Suprapubic skin (tissue), 4 donors: ENCODE measurements around the gene PRDM10. TPM values are rescaled to one million over a fixed set of nuclear protein-coding genes. Genes with fewer than 3 reads are reported as not detected.

ENCODE experiments used
- DNase-seq, 2 donors: peaks; one replicate each; pipeline ENCODE4 v3.0.0-alpha.2; 2019; ENCODE audit warnings: low spot score in 2 of 2
- H3K27ac ChIP-seq: fragments of 200-600 bp; sonication (generic); one replicate; pipeline ENCODE4 v1.5.1; 2019
- H3K27me3 ChIP-seq: fragments of 200-600 bp; sonication (generic); one replicate; pipeline ENCODE4 v1.5.1; 2019
- H3K36me3 ChIP-seq: fragments of 200-600 bp; sonication (generic); one replicate; pipeline ENCODE4 v1.5.1; 2019
- H3K4me1 ChIP-seq: fragments of 200-600 bp; sonication (generic); one replicate; pipeline ENCODE4 v1.5.1; 2019
- H3K4me3 ChIP-seq: fragments of 200-600 bp; sonication (generic); one replicate; pipeline ENCODE4 v1.5.1; 2019; ENCODE audit warnings: mild to moderate bottlenecking
- H3K9me3 ChIP-seq: fragments of 200-600 bp; sonication (generic); one replicate; pipeline ENCODE4 v1.5.1; 2019
- EP300 ChIP-seq: sonication (generic); formaldehyde crosslinking; IDR thresholded peaks from one replicate; pipeline ENCODE4 v1.6.1; 2017; ENCODE audit warnings: antibody characterized with exemption
- POLR2A ChIP-seq, 2 donors: fragments of 450-650 bp; IDR thresholded peaks; one replicate each; pipeline ENCODE4 v1.6.1; 2017; ENCODE audit warnings: antibody characterized with exemption in 2 of 2, mild to moderate bottlenecking in 2 of 2, moderate library complexity in 2 of 2
- POLR2AphosphoS5 ChIP-seq, 3 donors: sonication (generic); formaldehyde crosslinking; IDR thresholded peaks; one replicate each; pipeline ENCODE4 v1.6.1; 2017; ENCODE audit warnings: antibody characterized with exemption in 3 of 3
- WGBS: methylation state at CpG from one replicate; pipeline ENCODE4 v1.1.5; 2018; 5-methylcytosine and 5-hydroxymethylcytosine counted together
- total RNA-seq, 4 donors: library from RNA; depleted of rRNA; stranded (reverse); fragments of >200 nt; gene quantifications; one replicate each; pipeline ENCODE4 v1.1.0, GENCODE V29; 2016
- TF ChIP-seq, protein P1 (sequence below), 2 donors: fragments of 200-600 bp in 1 of 2; fragments of 450-650 bp in 1 of 2; sonication (generic) in 1 of 2; IDR thresholded peaks; one replicate each; pipeline ENCODE4 v1.5.1; 2016 to 2019; ENCODE audit warnings: antibody characterized with exemption in 2 of 2, mild to moderate bottlenecking in 1 of 2, moderate library complexity in 1 of 2

The PRDM10 gene
- total RNA-seq, 4 donors from 2014 or later, result 11.4 to 49.8 (median 13.4) TPM

DNA sequence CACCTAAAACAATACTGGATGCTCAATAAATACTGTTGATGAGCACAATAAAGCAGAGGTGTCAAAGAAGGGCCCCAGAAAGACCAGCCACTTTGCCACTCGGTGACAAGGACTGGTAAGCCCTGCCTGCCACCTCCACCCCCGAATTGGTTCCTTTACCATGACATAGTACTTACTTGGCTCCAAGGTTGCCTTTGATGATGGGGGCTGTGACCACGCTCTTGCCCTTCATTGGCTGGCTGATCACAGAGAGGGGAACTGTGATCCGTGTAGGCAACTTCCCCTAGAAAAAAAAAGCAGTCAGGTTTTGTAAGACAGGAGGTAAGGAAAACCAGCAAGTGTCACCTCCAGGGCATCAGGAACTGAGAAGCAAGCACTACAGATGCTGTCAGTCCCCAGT lies 136.9 kb downstream of the PRDM10 start:
- peaks cover 12% of the 10 kb centered on the region for H3K4me1 ChIP-seq
- peaks cover 78% of the 10 kb centered on the region for H3K36me3 ChIP-seq
- no peak overlapping the region for H3K4me3 ChIP-seq
- 87% methylated on average over 4 of the region's 4 CpGs for WGBS
- no peaks in the 10 kb centered on the region for H3K27me3 ChIP-seq
- H3K27ac ChIP-seq, result no peak overlapping the region
- no peak for DNase-seq
- TF ChIP-seq POLR2A (IDR thresholded peaks at IDR 0.05), result no peak
- TF ChIP-seq POLR2AphosphoS5 (IDR thresholded peaks at IDR 0.05), result no peak
- TF ChIP-seq, protein P1, sequence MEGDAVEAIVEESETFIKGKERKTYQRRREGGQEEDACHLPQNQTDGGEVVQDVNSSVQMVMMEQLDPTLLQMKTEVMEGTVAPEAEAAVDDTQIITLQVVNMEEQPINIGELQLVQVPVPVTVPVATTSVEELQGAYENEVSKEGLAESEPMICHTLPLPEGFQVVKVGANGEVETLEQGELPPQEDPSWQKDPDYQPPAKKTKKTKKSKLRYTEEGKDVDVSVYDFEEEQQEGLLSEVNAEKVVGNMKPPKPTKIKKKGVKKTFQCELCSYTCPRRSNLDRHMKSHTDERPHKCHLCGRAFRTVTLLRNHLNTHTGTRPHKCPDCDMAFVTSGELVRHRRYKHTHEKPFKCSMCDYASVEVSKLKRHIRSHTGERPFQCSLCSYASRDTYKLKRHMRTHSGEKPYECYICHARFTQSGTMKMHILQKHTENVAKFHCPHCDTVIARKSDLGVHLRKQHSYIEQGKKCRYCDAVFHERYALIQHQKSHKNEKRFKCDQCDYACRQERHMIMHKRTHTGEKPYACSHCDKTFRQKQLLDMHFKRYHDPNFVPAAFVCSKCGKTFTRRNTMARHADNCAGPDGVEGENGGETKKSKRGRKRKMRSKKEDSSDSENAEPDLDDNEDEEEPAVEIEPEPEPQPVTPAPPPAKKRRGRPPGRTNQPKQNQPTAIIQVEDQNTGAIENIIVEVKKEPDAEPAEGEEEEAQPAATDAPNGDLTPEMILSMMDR (IDR thresholded peaks at IDR 0.05), result no peak
- TF ChIP-seq EP300, result no peak
- H3K9me3 ChIP-seq, result no peaks in the 10 kb centered on the region

GRCh38 chr11:129864811-129865210 lies 137.8 kb downstream of the PRDM10 start:
- no peak overlapping the region for H3K4me3 ChIP-seq
- no peak for DNase-seq
- 74% methylated on average over 5 of the region's 5 CpGs for WGBS
- no peaks in the 10 kb centered on the region for H3K27me3 ChIP-seq
- TF ChIP-seq, protein P1 (IDR thresholded peaks at IDR 0.05), result no peak
- TF ChIP-seq POLR2A (IDR thresholded peaks at IDR 0.05), result no peak
- no peak for TF ChIP-seq POLR2AphosphoS5 (IDR thresholded peaks at IDR 0.05)
- TF ChIP-seq EP300, result no peak
- no peaks in the 10 kb centered on the region for H3K9me3 ChIP-seq
- peaks cover 76% of the 10 kb centered on the region for H3K36me3 ChIP-seq
- no peak overlapping the region for H3K27ac ChIP-seq
- H3K4me1 ChIP-seq, result peaks cover 12% of the 10 kb centered on the region

GRCh38 chr11:129861702-129862522 lies 140.7 kb downstream of the PRDM10 start:
- peaks cover 12% of the 10 kb centered on the region for H3K4me1 ChIP-seq
- peak overlapping the region; percentile 49 for H3K27ac ChIP-seq
- no peaks in the 10 kb centered on the region for H3K27me3 ChIP-seq
- no peak overlapping the region for H3K4me3 ChIP-seq
- H3K36me3 ChIP-seq, result peaks cover 63% of the 10 kb centered on the region
- H3K9me3 ChIP-seq, result no peaks in the 10 kb centered on the region
- WGBS, result 48% methylated on average over 16 of the region's 16 CpGs
- TF ChIP-seq POLR2A (IDR thresholded peaks at IDR 0.05), result no peak
- TF ChIP-seq, protein P1 (IDR thresholded peaks at IDR 0.05), result no peak
- no peak for TF ChIP-seq POLR2AphosphoS5 (IDR thresholded peaks at IDR 0.05)
- TF ChIP-seq EP300, result no peak
- no peak for DNase-seq

GRCh38 chr11:129856036-129856435 lies 146.6 kb downstream of the PRDM10 start:
- DNase-seq, result no peak
- TF ChIP-seq EP300, result no peak
- TF ChIP-seq POLR2A (IDR thresholded peaks at IDR 0.05), result no peak
- TF ChIP-seq, protein P1 (IDR thresholded peaks at IDR 0.05), result no peak
- TF ChIP-seq POLR2AphosphoS5 (IDR thresholded peaks at IDR 0.05), result no peak
- Histone ChIP-seq H3K4me1 (peaks cover 27% of the 10 kb centered on the region), H3K36me3 (peaks cover 22% of the 10 kb centered on the region), H3K27ac (no peak overlapping the region), H3K27me3 (no peaks in the 10 kb centered on the region), H3K9me3 (no peaks in the 10 kb centered on the region), H3K4me3 (no peak overlapping the region)
- 89% methylated on average over 8 of the region's 8 CpGs for WGBS

DNA sequence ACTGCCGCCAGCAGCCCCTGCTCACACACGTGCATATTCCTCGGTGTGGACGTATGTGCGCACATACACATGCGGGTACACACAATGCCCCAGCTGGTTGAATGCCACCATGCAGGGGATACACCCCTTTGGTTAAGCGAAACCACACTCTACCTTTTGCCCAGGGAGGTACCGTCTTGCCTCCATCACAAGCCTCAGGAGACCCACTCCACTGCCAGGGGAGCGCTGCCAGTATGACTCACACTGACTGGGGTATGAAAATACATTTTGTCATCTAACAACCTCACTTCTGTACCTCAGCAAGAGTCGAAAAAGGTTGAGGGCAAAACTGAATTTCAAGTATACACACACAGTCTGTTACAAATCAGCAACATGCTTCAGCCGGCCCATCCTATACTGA lies 147.5 kb downstream of the PRDM10 start:
- Histone ChIP-seq H3K9me3 (no peaks in the 10 kb centered on the region), H3K27me3 (no peaks in the 10 kb centered on the region), H3K36me3 (peaks cover 15% of the 10 kb centered on the region), H3K27ac (peak overlapping the region; percentile 1), H3K4me3 (no peak overlapping the region), H3K4me1 (peaks cover 27% of the 10 kb centered on the region)
- TF ChIP-seq, protein P1 (IDR thresholded peaks at IDR 0.05), result no peak
- TF ChIP-seq EP300 (no peak), POLR2A (IDR thresholded peaks at IDR 0.05) (no peak), POLR2AphosphoS5 (IDR thresholded peaks at IDR 0.05) (no peak)
- no peak for DNase-seq
- WGBS, result 87% methylated on average over 11 of the region's 11 CpGs
